MG63 (cell line): Measurements from ENCODE around the gene WDR70. TPM values are rescaled to one million over a fixed set of nuclear protein-coding genes. Genes with fewer than 3 reads are reported as not detected.
"Not testable (repeated sequence)": the region's sequence is repeated elsewhere in the genome, so short reads cannot be mapped to it uniquely, and the experiment has no call there.

Experiments used
- DNase-seq: peaks from one replicate; pipeline ENCODE4 v3.0.0-alpha.2; 2020
- H3K27me3 ChIP-seq: fragments of 250-450 bp; sonication (Bioruptor Pico); 2 replicates; pipeline ENCODE4 v1.5.1; 2020; ENCODE audit warnings: mild to moderate bottlenecking, moderate library complexity
- H3K36me3 ChIP-seq: fragments of 250-450 bp; sonication (Bioruptor Pico); 2 replicates; pipeline ENCODE4 v1.5.1; 2020; ENCODE audit warnings: mild to moderate bottlenecking, moderate library complexity
- H3K4me3 ChIP-seq: fragments of 250-450 bp; sonication (Bioruptor Pico); 2 replicates; pipeline ENCODE4 v1.5.1; 2020; ENCODE audit warnings: mild to moderate bottlenecking, moderate library complexity
- H3K9me3 ChIP-seq: fragments of 250-450 bp; sonication (Bioruptor Pico); 2 replicates; pipeline ENCODE4 v1.5.1; 2020; ENCODE audit warnings: mild to moderate bottlenecking, moderate library complexity
- total RNA-seq: library from RNA; depleted of rRNA; stranded (reverse); fragments of >200 nt; shearing (Covaris generic); gene quantifications from 2 replicates; pipeline ENCODE4 v1.2.3, GENCODE V29; 2014; ENCODE audit warnings: low replicate concordance

WDR70 gene
- total RNA-seq, 1 experiment from 2014 or later = 37.9 TPM

GRCh38 chr5:37490931-37491330 is 111.8 kb downstream of the WDR70 start:
- Histone ChIP-seq H3K27me3 (no peaks in the 10 kb centered on the region), H3K36me3 (no peaks in the 10 kb centered on the region; the same call in none of the 2 replicates), H3K9me3 (no peaks in the 10 kb centered on the region), H3K4me3 (no peak overlapping the region)
- DNase-seq = no peak

- H3K36me3 ChIP-seq = peaks cover 2% of the 10 kb centered on the region
- no peak for DNase-seq
Measured at GRCh38 chr5:37492778-37493555, 113.8 kb downstream of the WDR70 start.

GRCh38 chr5:37494756-37495155 is 115.6 kb downstream of the WDR70 start:
- peak; percentile 58 for DNase-seq
- Histone ChIP-seq H3K4me3 (no peak overlapping the region), H3K27me3 (no peaks in the 10 kb centered on the region), H3K9me3 (no peaks in the 10 kb centered on the region), H3K36me3 (peaks cover 2% of the 10 kb centered on the region; the same call in 1 of the 2 replicates)

More at GRCh38 chr5:37492778-37493555, 113.8 kb downstream of the WDR70 start:
- Histone ChIP-seq H3K27me3 (no peaks in the 10 kb centered on the region), H3K9me3 (no peaks in the 10 kb centered on the region), H3K4me3 (no peak overlapping the region)

GRCh38 chr5:37495210-37495609 is 116.1 kb downstream of the WDR70 start:
- no peak overlapping the region for H3K4me3 ChIP-seq
- peaks cover 2% of the 10 kb centered on the region; the same call in 1 of the 2 replicates for H3K36me3 ChIP-seq
- no peak for DNase-seq
- no peaks in the 10 kb centered on the region for H3K27me3 ChIP-seq
- no peaks in the 10 kb centered on the region for H3K9me3 ChIP-seq

- peaks cover 2% of the 10 kb centered on the region; the same call in 1 of the 2 replicates for H3K36me3 ChIP-seq
- H3K9me3 ChIP-seq = no peaks in the 10 kb centered on the region
- H3K4me3 ChIP-seq = no peak overlapping the region
- no peaks in the 10 kb centered on the region for H3K27me3 ChIP-seq
- DNase-seq = no peak
Measured at GRCh38 chr5:37495668-37496347, 116.7 kb downstream of the WDR70 start.

GRCh38 chr5:37496902-37497445 is 117.9 kb downstream of the WDR70 start:
- no peak overlapping the region for H3K4me3 ChIP-seq
- H3K36me3 ChIP-seq = peaks cover 2% of the 10 kb centered on the region; the same call in 1 of the 2 replicates
- no peak for DNase-seq
- H3K27me3 ChIP-seq = no peaks in the 10 kb centered on the region
- no peaks in the 10 kb centered on the region for H3K9me3 ChIP-seq

- H3K36me3 ChIP-seq = peaks cover under 1% of the 10 kb centered on the region; the same call in 1 of the 2 replicates
- H3K27me3 ChIP-seq = no peaks in the 10 kb centered on the region
- no peak overlapping the region for H3K4me3 ChIP-seq
- no peak for DNase-seq
- no peaks in the 10 kb centered on the region for H3K9me3 ChIP-seq
Measured at GRCh38 chr5:37501152-37501551, 122.0 kb downstream of the WDR70 start.

GRCh38 chr5:37506241-37506640 is 127.1 kb downstream of the WDR70 start:
- H3K36me3 ChIP-seq = no peaks in the 10 kb centered on the region
- DNase-seq = no peak
- H3K4me3 ChIP-seq = no peak overlapping the region
- no peaks in the 10 kb centered on the region for H3K27me3 ChIP-seq
- H3K9me3 ChIP-seq = no peaks in the 10 kb centered on the region

GRCh38 chr5:37506722-37507121 is 127.6 kb downstream of the WDR70 start:
- Histone ChIP-seq H3K27me3 (no peaks in the 10 kb centered on the region), H3K4me3 (no peak overlapping the region), H3K36me3 (no peaks in the 10 kb centered on the region), H3K9me3 (no peaks in the 10 kb centered on the region)
- DNase-seq = no peak

GRCh38 chr5:37511646-37512045 is 132.5 kb downstream of the WDR70 start:
- Histone ChIP-seq H3K36me3 (no peaks in the 10 kb centered on the region), H3K4me3 (no peak overlapping the region), H3K27me3 (no peaks in the 10 kb centered on the region), H3K9me3 (no peaks in the 10 kb centered on the region)
- DNase-seq = no peak

GRCh38 chr5:37514946-37515345 is 135.8 kb downstream of the WDR70 start:
- Histone ChIP-seq H3K27me3 (no peaks in the 10 kb centered on the region), H3K9me3 (no peaks in the 10 kb centered on the region; the same call in 1 of the 2 replicates), H3K36me3 (peaks cover 7% of the 10 kb centered on the region; the same call in 1 of the 2 replicates), H3K4me3 (no peak overlapping the region)
- no peak for DNase-seq

- Histone ChIP-seq H3K9me3 (peaks cover 2% of the 10 kb centered on the region), H3K4me3 (no peak overlapping the region), H3K27me3 (no peaks in the 10 kb centered on the region), H3K36me3 (peaks cover 7% of the 10 kb centered on the region; the same call in 1 of the 2 replicates)
- DNase-seq = no peak
Measured at GRCh38 chr5:37517686-37518085, 138.6 kb downstream of the WDR70 start.

- H3K4me3 ChIP-seq, DNase-seq, H3K9me3 ChIP-seq, H3K36me3 ChIP-seq, H3K27me3 ChIP-seq: not testable (repeated sequence)
Measured at GRCh38 chr5:37518356-37518755, 139.2 kb downstream of the WDR70 start.

GRCh38 chr5:37519304-37519703 is 140.2 kb downstream of the WDR70 start:
- Histone ChIP-seq H3K9me3 (peaks cover 2% of the 10 kb centered on the region), H3K4me3 (no peak overlapping the region), H3K27me3 (no peaks in the 10 kb centered on the region), H3K36me3 (peaks cover 7% of the 10 kb centered on the region)
- no peak for DNase-seq

GRCh38 chr5:37519807-37520206 is 140.7 kb downstream of the WDR70 start:
- H3K36me3 ChIP-seq = peaks cover 7% of the 10 kb centered on the region

GRCh38 chr5:37520811-37521210 is 141.7 kb downstream of the WDR70 start:
- Histone ChIP-seq H3K27me3 (no peaks in the 10 kb centered on the region), H3K9me3 (peaks cover 2% of the 10 kb centered on the region), H3K4me3 (no peak overlapping the region), H3K36me3 (peaks cover 7% of the 10 kb centered on the region)
- DNase-seq = no peak

More at GRCh38 chr5:37519807-37520206, 140.7 kb downstream of the WDR70 start:
- DNase-seq = no peak
- peaks cover 2% of the 10 kb centered on the region for H3K9me3 ChIP-seq
- no peaks in the 10 kb centered on the region for H3K27me3 ChIP-seq
- H3K4me3 ChIP-seq = no peak overlapping the region
